Effector memory CD8-positive, alpha-beta T cell (primary cell): ENCODE data around the gene IMP3.

Source experiments
- ATAC-seq: fragments of 150-1000 bp; cut with Tn5 transposase; replicated peaks from 2 replicates; pipeline ENCODE4 v1.10.0; 2021; ENCODE audit warnings: mild to moderate bottlenecking, moderate library complexity
- DNase-seq, 3 experiments: peaks; one replicate each; pipeline ENCODE4 v3.0.0; 2021
- H3K27ac Mint-ChIP-seq, 2 donors: one replicate each; pipeline ENCODE4 v1.8.0; 2022; ENCODE audit warnings: mild to moderate bottlenecking in 2 of 2, mixed read lengths in 2 of 2, moderate library complexity in 2 of 2
- H3K27me3 Mint-ChIP-seq, 2 donors: one replicate each; pipeline ENCODE4 v1.8.0; 2022; ENCODE audit warnings: mixed read lengths in 2 of 2
- H3K36me3 Mint-ChIP-seq: one replicate; pipeline ENCODE4 v1.8.0; 2022; ENCODE audit warnings: mild to moderate bottlenecking, moderate library complexity, mixed read lengths; ENCODE audit not compliant: insufficient read depth
- H3K4me1 Mint-ChIP-seq, 2 donors: one replicate each; pipeline ENCODE4 v1.8.0; 2022; ENCODE audit warnings: low read depth in 2 of 2, mixed read lengths in 2 of 2
- H3K4me3 Mint-ChIP-seq, 2 donors: one replicate each; pipeline ENCODE4 v1.8.0; 2022; ENCODE audit warnings: mild to moderate bottlenecking in 2 of 2, mixed read lengths in 2 of 2, moderate library complexity in 2 of 2
- H3K9me3 Mint-ChIP-seq, 2 donors: one replicate each; pipeline ENCODE4 v1.8.0; 2022; ENCODE audit warnings: mixed read lengths in 2 of 2

IMP3 gene

GRCh38 chr15:75677465-75678323 lies 37.7 kb upstream of the IMP3 start:
- no peaks in the 10 kb centered on the region for H3K27me3 Mint-ChIP-seq
- ATAC-seq (no peak), DNase-seq (no peak)
- no peaks in the 10 kb centered on the region for H3K9me3 Mint-ChIP-seq
- no peak overlapping the region for H3K27ac Mint-ChIP-seq
- H3K36me3 Mint-ChIP-seq, result peaks cover 3% of the 10 kb centered on the region
- H3K4me3 Mint-ChIP-seq, result no peak overlapping the region
- H3K4me1 Mint-ChIP-seq, result no peaks in the 10 kb centered on the region

- Mint-ChIP-seq H3K4me3 (no peak overlapping the region), H3K36me3 (peaks cover 3% of the 10 kb centered on the region), H3K9me3 (no peaks in the 10 kb centered on the region), H3K27me3 (no peaks in the 10 kb centered on the region), H3K4me1 (no peaks in the 10 kb centered on the region), H3K27ac (no peak overlapping the region)
- ATAC-seq (no peak), DNase-seq (no peak)
These were observed 36.9 kb upstream of the IMP3 start for GRCh38 chr15:75676688-75677464.

GRCh38 chr15:75675579-75676404 lies 35.8 kb upstream of the IMP3 start:
- DNase-seq (no peak), ATAC-seq (no peak)
- H3K27me3 Mint-ChIP-seq, result no peaks in the 10 kb centered on the region
- no peaks in the 10 kb centered on the region for H3K4me1 Mint-ChIP-seq
- H3K4me3 Mint-ChIP-seq, result no peak overlapping the region
- H3K9me3 Mint-ChIP-seq, result no peaks in the 10 kb centered on the region
- H3K27ac Mint-ChIP-seq, result no peak overlapping the region
- H3K36me3 Mint-ChIP-seq, result peaks cover 3% of the 10 kb centered on the region

GRCh38 chr15:75674366-75674765 lies 34.3 kb upstream of the IMP3 start:
- Mint-ChIP-seq H3K9me3 (no peaks in the 10 kb centered on the region), H3K27ac (no peak overlapping the region), H3K4me3 (no peak overlapping the region), H3K36me3 (peaks cover 3% of the 10 kb centered on the region), H3K27me3 (no peaks in the 10 kb centered on the region), H3K4me1 (no peaks in the 10 kb centered on the region)
- DNase-seq (no peak), ATAC-seq (no peak)

DNA sequence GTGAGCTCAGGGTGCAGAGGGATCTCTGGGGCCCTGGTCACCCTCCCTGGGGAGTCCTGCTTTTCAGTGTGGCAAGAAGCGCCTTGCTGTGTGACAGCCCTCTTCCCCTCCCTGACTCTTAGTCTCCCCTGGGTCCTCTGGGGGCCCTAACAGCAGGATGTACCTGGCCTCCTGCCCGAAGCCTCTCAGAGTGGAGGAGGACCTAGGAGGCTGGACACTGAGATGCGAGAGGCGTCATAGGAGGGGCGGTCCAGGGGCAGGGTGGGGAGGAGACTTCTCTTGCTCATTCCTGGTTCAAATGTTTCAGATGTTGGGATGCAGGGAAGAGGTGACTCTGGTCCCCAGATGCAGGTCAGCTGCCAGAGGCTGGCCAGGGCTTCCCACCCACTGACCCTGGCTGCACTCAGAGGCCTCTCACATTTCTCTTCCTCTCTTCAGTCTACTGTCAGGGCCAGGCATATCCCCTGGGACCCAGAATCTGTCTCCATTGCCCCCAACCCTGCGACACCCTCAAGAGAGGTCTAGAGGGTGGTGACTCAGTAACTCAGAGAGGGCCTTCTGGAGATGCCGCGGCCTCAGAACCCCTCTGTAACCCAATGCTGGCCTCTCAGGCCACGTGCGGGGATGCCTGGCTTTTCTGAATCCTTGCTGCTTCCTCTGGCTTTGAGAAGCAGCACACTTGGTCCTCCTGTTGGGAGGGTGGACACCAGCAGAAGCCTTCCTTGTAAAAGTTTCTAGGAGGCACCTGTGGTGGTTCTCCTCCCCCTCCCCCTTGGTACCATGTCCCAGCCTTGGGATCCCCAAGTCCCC lies 33.6 kb upstream of the IMP3 start:
- no peak for DNase-seq
- no peak overlapping the region for H3K4me3 Mint-ChIP-seq
- no peak overlapping the region for H3K27ac Mint-ChIP-seq
- H3K4me1 Mint-ChIP-seq, result no peaks in the 10 kb centered on the region
- H3K27me3 Mint-ChIP-seq, result no peaks in the 10 kb centered on the region
- H3K36me3 Mint-ChIP-seq, result peaks cover 3% of the 10 kb centered on the region
- no peak for ATAC-seq
- H3K9me3 Mint-ChIP-seq, result no peaks in the 10 kb centered on the region

DNA sequence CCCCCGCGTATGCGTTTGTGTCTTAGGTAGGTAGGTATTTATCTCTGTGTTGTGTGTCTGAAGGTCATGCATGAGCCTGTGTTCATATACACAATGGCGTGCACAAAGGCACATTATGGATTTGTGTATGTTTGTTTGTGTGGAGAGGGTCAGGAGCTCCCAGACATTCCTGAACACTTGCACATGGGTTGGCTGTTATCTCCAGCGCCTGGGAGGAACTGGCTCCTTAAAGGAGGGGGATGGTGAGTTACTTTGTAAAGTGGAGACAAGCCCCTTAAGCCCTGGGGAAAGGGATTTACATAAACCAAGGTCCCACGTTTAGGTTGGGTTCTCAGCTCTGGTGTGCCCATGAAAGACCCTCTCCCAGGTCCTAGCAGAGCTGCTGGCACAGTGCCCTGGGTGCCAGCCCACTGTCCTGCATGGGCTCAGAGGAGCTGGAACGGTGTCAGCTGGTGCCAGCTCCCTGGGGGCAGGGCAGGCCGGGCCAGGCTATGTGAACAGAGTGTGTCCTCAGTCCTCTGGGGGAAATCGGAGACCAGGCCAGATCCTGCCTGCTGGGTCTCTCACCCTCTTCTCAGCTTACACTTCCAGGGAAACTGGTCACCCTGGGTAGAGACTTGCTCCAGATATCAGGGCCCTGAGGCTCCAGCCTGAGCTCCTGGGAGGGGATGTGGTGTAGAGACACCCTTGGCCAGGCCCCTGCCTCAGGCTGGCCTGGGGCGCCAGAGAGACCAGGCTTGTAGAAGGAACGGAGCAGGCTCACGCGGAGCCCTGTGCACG lies 32.8 kb upstream of the IMP3 start:
- H3K27me3 Mint-ChIP-seq, result no peaks in the 10 kb centered on the region
- no peak for ATAC-seq
- no peak overlapping the region for H3K27ac Mint-ChIP-seq
- H3K36me3 Mint-ChIP-seq, result peaks cover 3% of the 10 kb centered on the region
- no peak for DNase-seq
- H3K4me1 Mint-ChIP-seq, result no peaks in the 10 kb centered on the region
- H3K9me3 Mint-ChIP-seq, result no peaks in the 10 kb centered on the region
- H3K4me3 Mint-ChIP-seq, result no peak overlapping the region

GRCh38 chr15:75671730-75672602 lies 31.9 kb upstream of the IMP3 start:
- H3K27ac Mint-ChIP-seq, result no peak overlapping the region
- no peaks in the 10 kb centered on the region for H3K4me1 Mint-ChIP-seq
- DNase-seq, result no peak

GRCh38 chr15:75669879-75670212 lies 29.8 kb upstream of the IMP3 start:
- Mint-ChIP-seq H3K9me3 (no peaks in the 10 kb centered on the region), H3K4me3 (no peak overlapping the region), H3K27me3 (no peaks in the 10 kb centered on the region), H3K27ac (peak overlapping the region in 1 of 2 donors; percentile 44), H3K36me3 (no peaks in the 10 kb centered on the region), H3K4me1 (peaks cover 0 to 4% of the 10 kb centered on the region in 2 donors)
- ATAC-seq, result no peak
- DNase-seq, result no peak

More at GRCh38 chr15:75671730-75672602, 31.9 kb upstream of the IMP3 start:
- no peak overlapping the region for H3K4me3 Mint-ChIP-seq
- ATAC-seq, result no peak
- H3K9me3 Mint-ChIP-seq, result no peaks in the 10 kb centered on the region
- H3K36me3 Mint-ChIP-seq, result peaks cover 3% of the 10 kb centered on the region
- no peaks in the 10 kb centered on the region for H3K27me3 Mint-ChIP-seq

DNA sequence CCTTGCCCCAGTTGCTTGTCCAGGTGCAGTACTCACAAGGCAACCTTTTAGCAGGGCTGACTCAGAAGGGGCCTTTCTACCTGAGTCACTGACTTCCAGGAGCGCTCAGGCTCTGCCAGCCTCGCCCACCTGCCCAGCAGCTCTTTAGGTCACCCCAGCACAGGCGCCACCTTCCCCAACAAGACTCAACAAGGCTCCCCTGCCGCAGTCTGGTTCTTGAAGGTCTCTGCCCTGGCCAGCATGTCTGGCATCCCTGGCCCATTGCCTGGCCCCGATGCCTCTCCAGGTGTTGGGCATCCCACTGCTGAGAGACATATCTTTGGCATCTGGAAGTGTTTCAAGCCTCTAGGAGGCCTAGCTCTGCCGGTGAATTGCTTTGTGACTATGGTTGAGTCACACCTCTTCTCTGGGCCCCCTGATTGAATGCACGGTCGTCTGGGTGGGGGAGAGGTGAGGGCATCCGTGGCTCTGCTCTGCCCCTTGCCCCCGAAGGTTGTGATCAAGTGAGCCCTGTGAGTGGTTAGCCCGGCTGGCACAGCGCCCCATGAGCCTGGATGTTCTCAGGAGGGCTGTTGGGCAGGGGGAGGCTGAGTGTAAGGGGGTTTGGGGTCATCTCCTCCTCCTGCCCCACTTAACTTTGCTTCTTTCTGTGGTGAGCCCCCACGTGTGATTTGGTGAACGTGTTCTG lies 29.3 kb upstream of the IMP3 start:
- DNase-seq (no peak), ATAC-seq (no peak)
- H3K27ac Mint-ChIP-seq, result peak overlapping the region in 1 of 2 donors; percentile 44

DNA sequence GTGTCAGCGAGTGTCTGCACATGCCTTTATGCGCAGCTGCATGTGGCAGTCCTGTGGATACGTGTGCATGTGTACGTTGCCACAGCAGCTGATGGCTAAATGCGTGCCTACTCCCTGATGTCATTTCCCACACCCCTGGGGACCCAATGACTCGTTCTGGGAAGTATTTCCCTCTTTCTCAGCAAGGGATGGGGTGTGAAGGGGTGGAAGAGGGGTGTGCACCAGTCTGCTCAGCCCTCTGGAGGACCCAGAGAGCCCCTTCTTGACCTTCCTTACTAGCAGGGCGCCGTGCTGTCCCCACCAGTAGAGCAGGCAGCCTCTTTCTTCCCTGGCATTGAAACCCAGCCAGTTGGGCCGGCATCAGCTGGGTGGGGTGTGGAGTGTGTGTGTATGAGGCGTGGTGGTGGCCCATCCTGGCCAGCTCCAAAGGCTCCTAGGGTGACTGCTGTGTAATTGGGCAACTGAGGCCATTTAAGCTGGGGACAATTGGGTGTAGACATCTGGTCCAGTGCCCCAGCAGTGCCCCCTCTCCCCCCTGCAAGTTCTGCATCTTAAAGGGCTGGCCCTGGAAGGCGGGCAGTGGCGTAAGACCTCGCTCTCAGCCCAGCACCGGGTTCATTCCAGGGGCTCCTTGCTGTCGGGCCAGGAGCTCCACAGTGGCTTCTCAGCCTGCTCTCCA lies 26.9 kb upstream of the IMP3 start:
- H3K9me3 Mint-ChIP-seq, result no peaks in the 10 kb centered on the region
- no peak overlapping the region for H3K27ac Mint-ChIP-seq
- no peak overlapping the region for H3K4me3 Mint-ChIP-seq
- H3K27me3 Mint-ChIP-seq, result no peaks in the 10 kb centered on the region
- DNase-seq (no peak), ATAC-seq (no peak)
- H3K36me3 Mint-ChIP-seq, result no peaks in the 10 kb centered on the region
- peaks cover 0 to 4% of the 10 kb centered on the region in 2 donors for H3K4me1 Mint-ChIP-seq

More for the DNA sequence above, 29.3 kb upstream of the IMP3 start:
- Mint-ChIP-seq H3K4me1 (peaks cover 0 to 4% of the 10 kb centered on the region in 2 donors), H3K36me3 (no peaks in the 10 kb centered on the region), H3K27me3 (no peaks in the 10 kb centered on the region), H3K4me3 (no peak overlapping the region), H3K9me3 (no peaks in the 10 kb centered on the region)

DNA sequence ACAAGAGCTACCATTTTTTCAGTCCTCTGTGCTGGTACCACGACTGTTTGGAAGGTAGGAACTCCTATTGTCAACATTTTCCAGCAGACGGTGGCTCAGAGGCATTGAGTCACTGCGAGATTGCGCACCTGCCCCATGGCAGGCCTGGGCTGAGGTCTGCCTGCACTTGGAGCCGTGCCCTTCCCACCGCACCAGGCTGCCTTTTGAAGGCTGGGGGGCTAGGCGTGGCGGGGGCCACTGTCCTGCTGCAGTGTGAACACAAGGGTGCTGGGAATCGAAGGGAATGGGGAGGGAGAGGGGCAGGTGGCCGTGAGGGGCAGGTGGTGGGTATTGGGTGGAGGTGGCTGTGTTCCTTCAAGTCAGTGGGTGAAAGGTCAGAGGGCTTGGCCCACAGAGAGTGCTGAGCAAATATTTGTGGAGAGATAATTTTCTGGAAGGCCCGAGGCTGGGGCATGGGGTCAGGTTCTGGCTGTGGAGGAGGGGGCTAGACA lies 24.0 kb upstream of the IMP3 start:
- Mint-ChIP-seq H3K4me3 (no peak overlapping the region), H3K36me3 (no peaks in the 10 kb centered on the region), H3K27ac (no peak overlapping the region), H3K9me3 (no peaks in the 10 kb centered on the region), H3K27me3 (no peaks in the 10 kb centered on the region), H3K4me1 (peaks cover 0 to 4% of the 10 kb centered on the region in 2 donors)
- ATAC-seq (no peak), DNase-seq (no peak)
